Epithelial cell of proximal tubule (primary cell): ENCODE measurements around the gene SPRY2. TPM values are rescaled to one million over a fixed set of nuclear protein-coding genes. Genes with fewer than 3 reads are reported as not detected.

Source experiments
- DNase-seq: peaks from one replicate; pipeline ENCODE4 v3.0.0-alpha.2; 2011; ENCODE audit warnings: low read depth
- H3K4me3 ChIP-seq: 2 replicates; pipeline ENCODE4 v1.5.1; 2011; ENCODE audit warnings: low read depth, mild to moderate bottlenecking, low read length
- total RNA-seq: library from RNA; depleted of rRNA; stranded (reverse); fragments of >200 nt; gene quantifications from 2 replicates; pipeline ENCODE4 v1.2.3, GENCODE V29; 2015
- TF ChIP-seq, protein P1 (sequence below): conservative IDR thresholded peaks from 2 replicates; pipeline ENCODE4 v1.5.1; 2012; ENCODE audit warnings: low read depth, mild to moderate bottlenecking, low read length

The SPRY2 gene
- total RNA-seq, 1 donor from 2014 or later = 25.8 TPM

DNA sequence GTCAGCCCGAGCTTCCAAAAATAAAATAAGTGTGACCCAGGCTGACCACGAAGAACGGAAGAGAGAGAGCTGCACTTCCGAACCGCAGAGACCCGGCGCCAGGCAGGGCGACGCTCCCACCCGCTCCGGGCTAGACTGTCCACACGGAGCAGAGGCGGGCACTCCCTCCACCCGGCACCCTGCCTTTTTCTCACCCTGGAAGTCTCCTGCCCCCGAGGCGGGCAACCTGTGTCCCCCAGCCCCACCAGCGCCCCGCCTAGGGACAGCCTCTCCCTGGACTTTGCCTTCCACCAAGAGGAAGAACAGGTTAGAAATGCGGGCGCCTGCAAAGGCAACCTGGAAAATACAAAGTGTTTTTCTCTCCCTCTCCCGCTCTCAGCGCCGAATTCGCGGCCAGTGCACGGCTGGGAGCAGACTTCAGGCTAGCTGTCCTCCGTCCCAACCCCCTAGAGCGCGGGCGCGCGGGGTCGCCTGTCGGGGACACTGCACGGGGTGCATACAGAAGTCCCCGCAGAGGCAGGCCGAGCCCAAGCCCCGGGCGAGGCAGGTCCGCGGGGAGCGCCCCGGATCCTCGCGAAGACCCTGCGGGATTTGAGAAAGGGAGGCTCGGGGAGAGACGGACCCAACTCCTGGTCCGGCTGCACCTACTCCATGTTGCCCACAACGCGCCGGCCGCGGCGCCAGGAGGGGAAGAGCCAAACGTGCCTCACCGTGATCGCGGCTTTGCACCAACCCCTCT is 845 bp downstream of the SPRY2 start:
- no peak for DNase-seq
- H3K4me3 ChIP-seq = peak overlapping the region; percentile 88
- TF ChIP-seq, protein P1, sequence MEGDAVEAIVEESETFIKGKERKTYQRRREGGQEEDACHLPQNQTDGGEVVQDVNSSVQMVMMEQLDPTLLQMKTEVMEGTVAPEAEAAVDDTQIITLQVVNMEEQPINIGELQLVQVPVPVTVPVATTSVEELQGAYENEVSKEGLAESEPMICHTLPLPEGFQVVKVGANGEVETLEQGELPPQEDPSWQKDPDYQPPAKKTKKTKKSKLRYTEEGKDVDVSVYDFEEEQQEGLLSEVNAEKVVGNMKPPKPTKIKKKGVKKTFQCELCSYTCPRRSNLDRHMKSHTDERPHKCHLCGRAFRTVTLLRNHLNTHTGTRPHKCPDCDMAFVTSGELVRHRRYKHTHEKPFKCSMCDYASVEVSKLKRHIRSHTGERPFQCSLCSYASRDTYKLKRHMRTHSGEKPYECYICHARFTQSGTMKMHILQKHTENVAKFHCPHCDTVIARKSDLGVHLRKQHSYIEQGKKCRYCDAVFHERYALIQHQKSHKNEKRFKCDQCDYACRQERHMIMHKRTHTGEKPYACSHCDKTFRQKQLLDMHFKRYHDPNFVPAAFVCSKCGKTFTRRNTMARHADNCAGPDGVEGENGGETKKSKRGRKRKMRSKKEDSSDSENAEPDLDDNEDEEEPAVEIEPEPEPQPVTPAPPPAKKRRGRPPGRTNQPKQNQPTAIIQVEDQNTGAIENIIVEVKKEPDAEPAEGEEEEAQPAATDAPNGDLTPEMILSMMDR = no peak

DNA sequence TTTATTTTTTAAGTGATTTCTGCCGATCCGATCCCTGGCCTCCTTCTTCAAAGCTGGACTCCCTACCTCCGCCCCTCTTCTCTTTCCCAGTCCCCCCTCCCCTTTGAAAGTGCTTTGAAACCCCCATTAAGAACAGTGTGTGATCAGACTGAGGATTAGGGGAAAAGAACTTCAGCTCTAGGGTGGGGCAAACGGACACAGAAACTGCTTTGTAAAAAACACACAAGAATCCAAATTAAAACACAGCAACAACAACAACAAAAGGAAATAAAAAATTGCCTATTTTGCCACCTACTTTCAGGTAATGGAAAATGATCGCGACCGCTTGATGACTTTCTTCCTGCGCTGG is 1.4 kb downstream of the SPRY2 start:
- DNase-seq = no peak

GRCh38 chr13:80338781-80339562 is 2.0 kb downstream of the SPRY2 start:
- DNase-seq = no peak
- TF ChIP-seq, protein P1 = no peak
- peak overlapping the region; percentile 88 for H3K4me3 ChIP-seq

More for the DNA sequence above, 1.4 kb downstream of the SPRY2 start:
- TF ChIP-seq, protein P1 = no peak
- H3K4me3 ChIP-seq = peak overlapping the region; percentile 88

DNA sequence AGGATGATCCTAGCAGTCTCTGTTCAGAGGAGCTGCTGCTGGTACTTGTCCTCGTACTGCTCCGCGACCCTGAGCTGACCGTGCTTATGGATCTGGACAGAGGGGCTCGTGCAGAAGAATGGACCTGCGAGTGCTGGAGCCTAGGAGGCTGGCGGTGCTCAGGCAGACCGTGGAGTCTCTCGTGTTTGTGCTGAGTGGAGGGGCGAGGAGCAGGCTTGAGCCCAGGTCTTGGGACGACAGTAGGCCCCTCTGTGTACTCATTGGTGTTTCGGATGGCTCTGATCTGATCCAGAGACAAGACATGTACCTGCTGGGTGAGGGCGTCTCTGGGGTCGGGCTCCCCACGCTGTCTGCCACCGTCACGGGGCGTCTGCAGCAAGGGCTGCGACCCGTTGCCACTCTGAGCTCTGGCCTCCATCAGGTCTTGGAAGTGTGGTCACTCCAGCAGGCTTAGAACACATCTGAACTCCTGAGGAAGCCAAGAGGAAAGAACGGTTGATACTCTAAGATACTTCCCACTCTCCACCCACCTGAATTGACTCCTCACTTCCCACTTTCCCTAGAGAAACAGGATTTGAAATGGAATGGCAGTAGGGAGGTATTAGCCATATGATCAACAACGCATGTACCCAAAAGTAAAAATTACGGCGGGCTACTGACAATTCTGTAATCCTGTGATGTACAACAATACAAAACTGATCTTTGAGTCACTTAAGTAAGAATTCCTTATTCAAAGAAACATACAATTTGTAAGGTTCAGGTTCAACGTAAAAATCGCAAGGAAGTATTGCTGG is 3.4 kb downstream of the SPRY2 start:
- TF ChIP-seq, protein P1 = no peak
- no peak for DNase-seq
- peak overlapping the region; percentile 88 for H3K4me3 ChIP-seq

DNA sequence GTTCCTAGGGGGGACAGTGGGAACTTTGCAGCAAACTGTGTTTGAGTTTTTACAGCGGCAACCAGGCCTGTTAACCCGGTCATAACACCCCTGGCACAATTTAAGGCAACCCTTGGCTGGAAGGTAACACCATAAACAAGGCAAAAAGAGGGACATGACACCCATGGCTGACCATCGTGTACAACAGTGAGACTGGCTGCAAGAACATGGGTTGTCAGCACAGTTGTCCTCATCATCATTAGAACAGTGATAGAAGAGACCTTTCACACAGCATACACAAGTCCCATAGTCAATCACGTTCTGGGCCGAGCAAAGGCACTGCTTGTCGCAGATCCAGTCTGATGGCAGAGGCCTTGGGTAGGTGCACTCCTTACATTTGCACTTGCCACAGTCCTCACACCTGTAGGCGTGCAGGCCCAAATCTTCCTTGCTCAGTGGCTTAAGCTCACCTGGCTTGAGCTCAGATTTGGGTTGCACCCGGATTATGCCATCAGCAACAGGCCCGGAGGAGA is 4.1 kb downstream of the SPRY2 start:
- H3K4me3 ChIP-seq = peak overlapping the region; percentile 88
- TF ChIP-seq, protein P1 = no peak
- no peak for DNase-seq

- no peak for DNase-seq
- TF ChIP-seq, protein P1 = no peak
- peak overlapping the region; percentile 88 for H3K4me3 ChIP-seq
Measured at GRCh38 chr13:80336370-80336769, 4.6 kb downstream of the SPRY2 start.
